ENCODE data around the gene EFHD2.

Gene EFHD2

GRCh38 chr1:15410884-15411245, 1.2 kb downstream of the EFHD2 start:
- TF ChIP-seq MYC (IDR thresholded peaks at IDR 0.05; ENCODE audit: low read depth, low read length) = no peak
- TF ChIP-seq CTCF (IDR thresholded peaks at IDR 0.05; ENCODE audit: low read depth, low read length) = no peak
- TF ChIP-seq MAX (IDR thresholded peaks at IDR 0.05; ENCODE audit: low read depth, low read length) = no peak
- no peak for TF ChIP-seq POLR2A (IDR thresholded peaks at IDR 0.05; ENCODE audit: extremely low read depth, insufficient read length)
- H3K4me3 ChIP-seq (ENCODE audit: low read depth, low read length) = peak overlapping the region; percentile 87
- DNase-seq (ENCODE audit: low read depth) = peak; percentile 58

- DNase-seq (ENCODE audit: low read depth) = peak; percentile 95
- TF ChIP-seq CTCF (IDR thresholded peaks at IDR 0.05; ENCODE audit: low read depth, low read length) (no peak), POLR2A (IDR thresholded peaks at IDR 0.05; ENCODE audit: extremely low read depth, insufficient read length) (no peak), MAX (IDR thresholded peaks at IDR 0.05; ENCODE audit: low read depth, low read length) (peak; percentile 88), MYC (IDR thresholded peaks at IDR 0.05; ENCODE audit: low read depth, low read length) (peak; percentile 89)
Measured at GRCh38 chr1:15411593-15412137, 2.0 kb downstream of the EFHD2 start.

GRCh38 chr1:15412175-15412800, 2.6 kb downstream of the EFHD2 start:
- peak; percentile 58 for DNase-seq (ENCODE audit: low read depth)
- TF ChIP-seq POLR2A (IDR thresholded peaks at IDR 0.05; ENCODE audit: extremely low read depth, insufficient read length) = no peak
- TF ChIP-seq CTCF (IDR thresholded peaks at IDR 0.05; ENCODE audit: low read depth, low read length) = no peak
- no peak for TF ChIP-seq MYC (IDR thresholded peaks at IDR 0.05; ENCODE audit: low read depth, low read length)
- TF ChIP-seq MAX (IDR thresholded peaks at IDR 0.05; ENCODE audit: low read depth, low read length) = no peak
- peak overlapping the region; percentile 87 for H3K4me3 ChIP-seq (ENCODE audit: low read depth, low read length)

More at GRCh38 chr1:15411593-15412137, 2.0 kb downstream of the EFHD2 start:
- H3K4me3 ChIP-seq (ENCODE audit: low read depth, low read length) = peak overlapping the region; percentile 87

- peak overlapping the region; percentile 87 for H3K4me3 ChIP-seq (ENCODE audit: low read depth, low read length)
- TF ChIP-seq POLR2A (IDR thresholded peaks at IDR 0.05; ENCODE audit: extremely low read depth, insufficient read length) (no peak), MAX (IDR thresholded peaks at IDR 0.05; ENCODE audit: low read depth, low read length) (no peak), CTCF (IDR thresholded peaks at IDR 0.05; ENCODE audit: low read depth, low read length) (no peak), MYC (IDR thresholded peaks at IDR 0.05; ENCODE audit: low read depth, low read length) (no peak)
- no peak for DNase-seq (ENCODE audit: low read depth)
Measured at GRCh38 chr1:15412843-15413242, 3.2 kb downstream of the EFHD2 start.

GRCh38 chr1:15413563-15414444, 4.1 kb downstream of the EFHD2 start:
- TF ChIP-seq CTCF (IDR thresholded peaks at IDR 0.05; ENCODE audit: low read depth, low read length) (no peak), MAX (IDR thresholded peaks at IDR 0.05; ENCODE audit: low read depth, low read length) (no peak), MYC (IDR thresholded peaks at IDR 0.05; ENCODE audit: low read depth, low read length) (no peak), POLR2A (IDR thresholded peaks at IDR 0.05; ENCODE audit: extremely low read depth, insufficient read length) (no peak)
- DNase-seq (ENCODE audit: low read depth) = no peak
- no peak overlapping the region for H3K4me3 ChIP-seq (ENCODE audit: low read depth, low read length)
